ENCODE measurements around the gene ANKFN1. TPM values are rescaled to one million over a fixed set of nuclear protein-coding genes. Genes with fewer than 3 reads are reported as not detected.

The ANKFN1 gene
- total and polyA plus RNA-seq, 2 of the 13 experiments (the other 11 are each of a cell fraction or from before 2014, with no cell fraction given) = not detected

- H3K9me3 ChIP-seq (ENCODE audit: low read length) = no peaks in the 10 kb centered on the region
- no peak overlapping the region for H3K9ac ChIP-seq (ENCODE audit: insufficient read depth, low read depth, low read length)
- no peaks in the 10 kb centered on the region for H3K79me2 ChIP-seq (ENCODE audit: insufficient read depth, low read length)
- H3K4me1 ChIP-seq (ENCODE audit: insufficient read depth, low read length) = no peaks in the 10 kb centered on the region
- H3K4me2 ChIP-seq (ENCODE audit: low read depth, low read length) = no peak overlapping the region
- TF ChIP-seq TERF1 (CRISPR knock-in tag; IDR thresholded peaks at IDR 0.05) = no peak
- no peak for TF ChIP-seq ZNF496 (CRISPR knock-in tag; IDR thresholded peaks at IDR 0.05; ENCODE audit: insufficient replicate concordance)
- TF ChIP-seq BORCS8-MEF2B (CRISPR knock-in tag; IDR thresholded peaks at IDR 0.05) = no peak
- no peak for TF ChIP-seq LRRFIP1 (CRISPR knock-in tag; conservative IDR thresholded peaks at IDR 0.05)
- intact Hi-C loops (cut with micrococcal nuclease; ENCODE audit: unreplicated experiment) (no loop called here), in situ Hi-C loops (cut with HindIII; ENCODE audit: extremely low pct_ligation_motif_present, low pct_unique_long_range_greater_than_20kb) (no loop called here)
- WGBS (ENCODE audit: low lambda C conversion rate) = 12% methylated on average over 3 of the region's 3 CpGs
- BruUV-seq (replicated peaks) = no TSS peak
- DNase-seq (ENCODE audit: low spot score) (no peak), FAIRE-seq (no peak), ATAC-seq (no peak)
- no peaks in the 10 kb centered on the region for H3K36me3 ChIP-seq (replicated peaks in 1 of 2; ENCODE audit: control insufficient read depth in 1 of 2, insufficient read depth in 2 of 2, low read length in 2 of 2)
- H4K20me1 ChIP-seq (ENCODE audit: insufficient read depth, low read length) = no peaks in the 10 kb centered on the region
- H3K4me3 ChIP-seq (replicated peaks in 1 of 3; ENCODE audit: insufficient read depth in 1 of 3, low read depth in 2 of 3, low read length in 3 of 3) = no peak overlapping the region
- no peak overlapping the region for H2AFZ ChIP-seq (ENCODE audit: low read length)
- H3K27me3 ChIP-seq (ENCODE audit: control insufficient read depth in 1 of 2, insufficient read depth in 2 of 2, low read length in 2 of 2) = no peaks in the 10 kb centered on the region; a peak in 1 of 5 replicates
- ChIA-PET POLR2A (no interaction called here), CTCF (ENCODE audit: low intra/inter-chr PET ratio, low total read pairs) (no interaction called here)
- H3K27ac ChIP-seq (ENCODE audit: extremely low read length, insufficient read depth, low read length) = no peak overlapping the region
Measured at GRCh38 chr17:56160422-56160821, 7.1 kb downstream of the ANKFN1 start.

Measured in HepG2 (cell line).